Spleen (tissue), 11 donors: Measurements from ENCODE around the gene PRLH. TPM values are rescaled to one million over a fixed set of nuclear protein-coding genes. Genes with fewer than 3 reads are reported as not detected.

Experiments used
- DNase-seq: peaks from one replicate; pipeline ENCODE4 v3.0.0-alpha.2; 2020
- H3K27ac ChIP-seq, 8 donors: fragments of 200-600 bp; sonication (generic) in 7 of 8; 1 replicate in 4 of 8; 2 replicates in 4 of 8; pipeline versions ENCODE4 v1.5.0 to v1.8.0; 2016 to 2021; ENCODE audit warnings: inconsistent platforms in 4 of 8, mild to moderate bottlenecking in 4 of 8, moderate library complexity in 1 of 8
- H3K27me3 ChIP-seq, 7 donors: fragments of 200-600 bp; sonication (generic) in 6 of 7; replicated peaks in 1 of 7; 1 replicate in 4 of 7; 2 replicates in 3 of 7; pipeline versions ENCODE4 v1.5.0 to v1.8.0; 2016 to 2021; ENCODE audit warnings: inconsistent platforms in 3 of 7, mild to moderate bottlenecking in 1 of 7
- H3K36me3 ChIP-seq, 6 donors: fragments of 200-600 bp; sonication (generic) in 5 of 6; 1 replicate in 4 of 6; 2 replicates in 2 of 6; pipeline versions ENCODE4 v1.5.0 to v1.8.0; 2016 to 2021; ENCODE audit warnings: inconsistent platforms in 2 of 6
- H3K4me1 ChIP-seq, 6 donors: fragments of 200-600 bp; sonication (generic) in 5 of 6; 1 replicate in 3 of 6; 2 replicates in 3 of 6; pipeline versions ENCODE4 v1.5.0 to v1.8.0; 2016 to 2021; ENCODE audit warnings: inconsistent platforms in 3 of 6
- H3K4me3 ChIP-seq, 8 donors: fragments of 200-600 bp; sonication (generic) in 7 of 8; 1 replicate in 4 of 8; 2 replicates in 4 of 8; pipeline versions ENCODE4 v1.5.0 to v1.8.0; 2016 to 2021; ENCODE audit warnings: inconsistent platforms in 4 of 8, mild to moderate bottlenecking in 4 of 8, moderate library complexity in 2 of 8
- H3K9me3 ChIP-seq, 8 donors: fragments of 200-600 bp; sonication (generic) in 7 of 8; 1 replicate in 4 of 8; 2 replicates in 4 of 8; pipeline versions ENCODE4 v1.5.0 to v1.8.0; 2016 to 2021; ENCODE audit warnings: inconsistent platforms in 4 of 8
- POLR2A ChIP-seq, 3 donors: fragments of 450-650 bp; IDR thresholded peaks; one replicate each; pipeline ENCODE4 v1.5.1; 2017; ENCODE audit warnings: antibody characterized with exemption in 3 of 3, mild to moderate bottlenecking in 1 of 3
- POLR2AphosphoS5 ChIP-seq, 3 donors: sonication (generic); formaldehyde crosslinking; IDR thresholded peaks; one replicate each; pipeline ENCODE4 v1.5.1; 2017; ENCODE audit warnings: antibody characterized with exemption in 3 of 3
- WGBS, 5 donors: extraction: QIAGEN DNeasy Blood & Tissue Kit in 3 of 5; methylation state at CpG; one replicate each; pipeline versions ENCODE4 v1.1.5 to v1.1.7; 2013 to 2018; 5-methylcytosine and 5-hydroxymethylcytosine counted together
- intact Hi-C: fragments of 100-400 bp; cut with DNase I; formaldehyde crosslinking; loops from one replicate; pipeline ENCODE4 v1.15.0; 2023; ENCODE audit warnings: low total_unique reads
- polyA plus RNA-seq, 3 donors: library from polyadenylated mRNA; stranded (reverse); fragments of 200-250 nt; gene quantifications; one replicate each; pipeline ENCODE4 v1.2.1, GENCODE V29; 2013
- total RNA-seq, 7 donors: library from RNA; depleted of rRNA in 3 of 7; stranded (reverse); fragments of >200 nt in 3 of 7; fragmentation: NEBNext Ultra II Directional in 4 of 7; extraction: Animal tissue kit (Norgen Biotek cat#: 25700) in 4 of 7; gene quantifications; one replicate each; pipeline versions ENCODE4 v1.1.0 to v1.2.1, GENCODE V29; 2016 to 2021
- TF ChIP-seq, protein P1 (sequence below), 11 experiments: fragments of 200-600 bp in 7 of 11; fragments of 450-650 bp in 4 of 11; sonication (generic) in 4 of 11; IDR thresholded peaks in 8 of 11; conservative IDR thresholded peaks in 3 of 11; 1 replicate in 7 of 11; 2 replicates in 4 of 11; pipeline versions ENCODE4 v1.4.0 to v1.8.0; 2016 to 2021; ENCODE audit warnings: antibody characterized with exemption in 11 of 11, inconsistent platforms in 4 of 11, mild to moderate bottlenecking in 1 of 11
- donor health status: healthy with polysubstance abuse.
- donor health status: DM: no; HTN: no; CAD: no; lungs with moderate emphysema.
- donor health status: DM: no; HTN: no; CAD: no.
- donor health status: Bipolar disorder and iron deficiency.
- donor health status: healthy.
- donor health status: DM: no; HTN: no; CAD: no.
- donor health status: DM: yes; HTN: yes; CAD: no.

The PRLH gene
- total and polyA plus RNA-seq, 10 donors: not detected

DNA sequence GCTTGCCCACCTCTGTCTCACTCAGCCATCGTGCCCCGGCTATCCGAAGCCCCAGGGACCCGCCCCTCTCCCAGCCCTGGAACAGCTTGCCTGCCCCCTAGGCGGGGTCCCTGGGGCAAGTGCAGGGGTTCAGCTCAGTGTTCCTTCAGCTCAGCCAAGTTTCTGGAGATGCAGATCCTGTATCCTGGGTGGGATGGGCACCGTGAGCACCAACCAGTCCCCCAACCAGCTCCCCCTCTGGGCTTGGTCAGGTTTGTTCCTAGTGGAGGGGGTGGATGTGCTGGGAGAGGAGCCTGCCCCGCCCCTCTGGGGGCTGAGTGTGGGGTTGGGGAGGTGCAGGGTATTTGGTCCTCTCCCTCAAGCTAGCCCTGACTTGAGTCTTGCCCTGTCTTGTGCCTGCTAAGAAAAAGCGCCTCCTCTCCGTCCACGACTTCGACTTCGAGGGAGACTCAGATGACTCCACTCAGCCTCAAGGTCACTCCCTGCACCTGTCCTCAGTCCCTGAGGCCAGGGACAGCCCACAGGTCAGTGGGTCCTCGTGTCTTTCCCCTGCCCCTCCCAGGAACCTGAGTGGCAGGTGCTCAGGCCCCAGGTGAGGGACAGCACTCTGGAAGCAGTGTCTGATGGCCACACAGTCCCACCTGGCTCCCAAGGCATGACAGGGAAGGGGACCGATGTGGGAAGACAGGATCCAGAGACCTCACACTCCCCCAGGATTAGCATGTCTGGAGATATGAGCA lies 46.7 kb upstream of the PRLH start:
- no peak for TF ChIP-seq POLR2A (IDR thresholded peaks at IDR 0.05)
- TF ChIP-seq POLR2AphosphoS5 (IDR thresholded peaks at IDR 0.05): no peak
- TF ChIP-seq, protein P1, sequence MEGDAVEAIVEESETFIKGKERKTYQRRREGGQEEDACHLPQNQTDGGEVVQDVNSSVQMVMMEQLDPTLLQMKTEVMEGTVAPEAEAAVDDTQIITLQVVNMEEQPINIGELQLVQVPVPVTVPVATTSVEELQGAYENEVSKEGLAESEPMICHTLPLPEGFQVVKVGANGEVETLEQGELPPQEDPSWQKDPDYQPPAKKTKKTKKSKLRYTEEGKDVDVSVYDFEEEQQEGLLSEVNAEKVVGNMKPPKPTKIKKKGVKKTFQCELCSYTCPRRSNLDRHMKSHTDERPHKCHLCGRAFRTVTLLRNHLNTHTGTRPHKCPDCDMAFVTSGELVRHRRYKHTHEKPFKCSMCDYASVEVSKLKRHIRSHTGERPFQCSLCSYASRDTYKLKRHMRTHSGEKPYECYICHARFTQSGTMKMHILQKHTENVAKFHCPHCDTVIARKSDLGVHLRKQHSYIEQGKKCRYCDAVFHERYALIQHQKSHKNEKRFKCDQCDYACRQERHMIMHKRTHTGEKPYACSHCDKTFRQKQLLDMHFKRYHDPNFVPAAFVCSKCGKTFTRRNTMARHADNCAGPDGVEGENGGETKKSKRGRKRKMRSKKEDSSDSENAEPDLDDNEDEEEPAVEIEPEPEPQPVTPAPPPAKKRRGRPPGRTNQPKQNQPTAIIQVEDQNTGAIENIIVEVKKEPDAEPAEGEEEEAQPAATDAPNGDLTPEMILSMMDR (IDR thresholded peaks at IDR 0.05 in 8 of 11, conservative IDR thresholded peaks at IDR 0.05 in 3 of 11): no peak
- intact Hi-C loops: loop anchor here (10.0 kb wide), 1 partner anchor 225 kb away; no protein-coding TSS in a partner anchor

DNA sequence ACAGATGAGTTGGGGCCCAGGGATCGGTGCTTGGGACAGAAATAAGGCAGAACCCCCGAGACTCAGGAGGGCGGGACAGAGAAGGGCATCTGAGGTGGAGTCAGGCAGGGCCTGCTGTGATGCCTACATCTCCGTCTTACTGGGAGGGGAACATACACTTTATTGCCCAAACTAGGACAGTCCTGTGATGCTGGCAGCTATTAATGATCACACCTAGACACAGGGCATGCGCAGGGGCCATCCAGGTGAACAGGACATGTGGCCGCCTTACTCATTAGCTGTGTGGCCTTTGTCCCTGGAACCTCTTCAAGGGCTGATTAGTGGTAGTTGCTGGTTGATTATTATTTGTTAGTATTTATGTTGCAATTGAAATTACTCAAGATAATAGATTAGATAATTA lies 46.1 kb upstream of the PRLH start:
- H3K27ac ChIP-seq: no peak overlapping the region
- no peaks in the 10 kb centered on the region for H3K27me3 ChIP-seq
- intact Hi-C loops: no loop called here
- no peak overlapping the region for H3K4me3 ChIP-seq
- DNase-seq: peak; percentile 41
- TF ChIP-seq, protein P1 (IDR thresholded peaks at IDR 0.05 in 8 of 11, conservative IDR thresholded peaks at IDR 0.05 in 3 of 11): no peak
- TF ChIP-seq POLR2A (IDR thresholded peaks at IDR 0.05) (no peak), POLR2AphosphoS5 (IDR thresholded peaks at IDR 0.05) (no peak)
- H3K9me3 ChIP-seq: no peaks in the 10 kb centered on the region
- no peaks in the 10 kb centered on the region for H3K36me3 ChIP-seq
- 87 to 97% (median 91%) methylated on average over 6 of the region's 6 CpGs for WGBS, 5 donors
- H3K4me1 ChIP-seq: no peaks in the 10 kb centered on the region

More for the DNA sequence above, 46.7 kb upstream of the PRLH start:
- WGBS, 5 donors: 66 to 83% (median 79%) methylated on average over 13 to 14 of the region's 14 CpGs
- H3K36me3 ChIP-seq: no peaks in the 10 kb centered on the region
- H3K9me3 ChIP-seq: no peaks in the 10 kb centered on the region
- no peaks in the 10 kb centered on the region for H3K27me3 ChIP-seq
- peak; percentile 61 for DNase-seq
- H3K27ac ChIP-seq: no peak overlapping the region
- H3K4me3 ChIP-seq: no peak overlapping the region
- H3K4me1 ChIP-seq: no peaks in the 10 kb centered on the region

DNA sequence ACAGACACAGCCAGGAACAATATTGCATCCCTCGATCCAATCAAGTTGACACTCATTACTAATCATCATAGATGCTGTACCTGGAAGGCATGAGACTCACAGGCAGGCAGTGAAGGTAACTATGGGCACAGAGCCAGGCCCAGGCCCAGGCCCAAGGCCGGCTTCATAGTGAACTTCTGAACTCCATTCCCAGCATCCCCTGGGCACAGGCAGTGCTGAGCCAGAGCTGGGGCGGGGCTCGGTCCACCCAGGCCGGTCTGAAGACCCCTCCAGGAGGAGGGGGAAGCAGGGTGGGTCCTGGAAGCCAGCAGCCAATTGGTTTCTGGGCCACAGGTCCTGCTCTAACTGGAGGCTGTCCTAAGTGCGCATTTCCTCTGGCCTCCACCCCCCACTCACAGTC lies 41.7 kb upstream of the PRLH start:
- H3K27ac ChIP-seq: no peak overlapping the region
- peaks cover 0 to 12% (median 0%) of the 10 kb centered on the region in 7 donors for H3K27me3 ChIP-seq
- WGBS, 5 donors: 62 to 82% (median 74%) methylated on average over 4 to 6 of the region's 6 CpGs
- H3K36me3 ChIP-seq: no peaks in the 10 kb centered on the region
- intact Hi-C loops: no loop called here
- DNase-seq: peak; percentile 52
- H3K4me3 ChIP-seq: no peak overlapping the region
- peaks cover 0 to 6% (median 0%) of the 10 kb centered on the region in 6 donors for H3K4me1 ChIP-seq
- no peaks in the 10 kb centered on the region for H3K9me3 ChIP-seq
- TF ChIP-seq POLR2A (IDR thresholded peaks at IDR 0.05) (no peak), POLR2AphosphoS5 (IDR thresholded peaks at IDR 0.05) (no peak)
- TF ChIP-seq, protein P1 (IDR thresholded peaks at IDR 0.05 in 8 of 11, conservative IDR thresholded peaks at IDR 0.05 in 3 of 11): no peak

DNA sequence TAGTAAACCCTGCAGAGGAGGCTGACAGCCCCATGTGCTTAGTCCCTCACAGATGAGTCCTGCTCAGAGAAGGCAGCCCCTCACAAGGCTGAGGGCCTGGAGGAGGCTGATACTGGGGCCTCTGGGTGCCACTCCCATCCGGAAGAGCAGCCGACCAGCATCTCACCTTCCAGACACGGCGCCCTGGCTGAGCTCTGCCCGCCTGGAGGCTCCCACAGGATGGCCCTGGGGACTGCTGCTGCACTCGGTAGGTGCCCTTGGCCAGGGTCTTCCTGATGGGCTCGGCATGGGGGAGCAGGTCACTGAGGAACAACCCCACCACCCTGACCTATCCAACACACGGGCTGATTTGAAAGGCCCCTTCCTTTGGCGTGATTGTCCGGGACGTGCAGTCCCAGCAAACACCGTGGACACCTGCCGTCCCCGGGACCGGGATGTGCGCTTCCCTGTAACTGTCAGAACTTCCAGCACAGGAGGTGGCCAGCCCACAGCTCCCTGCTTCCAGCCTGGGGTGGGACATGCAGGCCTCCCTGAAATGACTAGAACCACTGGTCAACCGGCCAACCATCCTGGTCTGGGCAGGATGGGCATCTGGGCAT lies 40.7 kb upstream of the PRLH start:
- peaks cover 0 to 10% (median 0%) of the 10 kb centered on the region in 6 donors for H3K4me1 ChIP-seq
- no peak overlapping the region for H3K27ac ChIP-seq
- H3K9me3 ChIP-seq: no peaks in the 10 kb centered on the region
- 89 to 96% (median 91%) methylated on average over 12 to 17 of the region's 17 CpGs for WGBS, 5 donors
- no peak for TF ChIP-seq POLR2A (IDR thresholded peaks at IDR 0.05)
- TF ChIP-seq, protein P1 (IDR thresholded peaks at IDR 0.05 in 8 of 11, conservative IDR thresholded peaks at IDR 0.05 in 3 of 11): no peak
- no peak for TF ChIP-seq POLR2AphosphoS5 (IDR thresholded peaks at IDR 0.05)
- H3K27me3 ChIP-seq: peaks cover 0 to 12% (median 0%) of the 10 kb centered on the region in 7 donors
- DNase-seq: peak; percentile 66
- H3K36me3 ChIP-seq: no peaks in the 10 kb centered on the region
- intact Hi-C loops: no loop called here
- no peak overlapping the region for H3K4me3 ChIP-seq
